Osteocyte (in vitro differentiated cells): Measurements from ENCODE around the gene LIPA. TPM values are rescaled to one million over a fixed set of nuclear protein-coding genes. Genes with fewer than 3 reads are reported as not detected.
"Not testable (repeated sequence)": the region's sequence is repeated elsewhere in the genome, so short reads cannot be mapped to it uniquely, and the experiment has no call there.

ENCODE experiments used
- DNase-seq: peaks from one replicate; pipeline ENCODE4 v3.0.0; 2021; ENCODE audit warnings: mixed read lengths; ENCODE audit not compliant: unreplicated experiment; ENCODE audit errors: extremely low spot score
- H3K27ac Mint-ChIP-seq: one replicate; pipeline ENCODE4 v1.8.0; 2021; ENCODE audit warnings: mild to moderate bottlenecking, mixed read lengths; ENCODE audit not compliant: unreplicated experiment
- H3K27me3 Mint-ChIP-seq: one replicate; pipeline ENCODE4 v1.8.0; 2021; ENCODE audit warnings: mixed read lengths; ENCODE audit not compliant: unreplicated experiment
- H3K36me3 Mint-ChIP-seq: one replicate; pipeline ENCODE4 v1.8.0; 2021; ENCODE audit warnings: mixed read lengths; ENCODE audit not compliant: unreplicated experiment
- H3K4me1 Mint-ChIP-seq: one replicate; pipeline ENCODE4 v1.8.0; 2021; ENCODE audit warnings: mixed read lengths; ENCODE audit not compliant: unreplicated experiment
- H3K4me3 Mint-ChIP-seq: one replicate; pipeline ENCODE4 v1.8.0; 2021; ENCODE audit warnings: mild to moderate bottlenecking, moderate library complexity, mixed read lengths; ENCODE audit not compliant: unreplicated experiment
- H3K9me3 Mint-ChIP-seq: one replicate; pipeline ENCODE4 v1.8.0; 2021; ENCODE audit warnings: mixed read lengths; ENCODE audit not compliant: unreplicated experiment
- total RNA-seq: library from RNA; stranded (reverse); gene quantifications from 2 replicates; pipeline ENCODE4 v1.2.1, GENCODE V29; 2021
- TF ChIP-seq, protein P1 (sequence below): fragments of 200-600 bp; sonication (generic); IDR thresholded peaks from 2 replicates; pipeline ENCODE4 v1.5.0; 2021; ENCODE audit warnings: antibody characterized with exemption, mild to moderate bottlenecking, moderate library complexity

Gene LIPA
- total RNA-seq, 1 donor from 2014 or later, result 36.9 TPM

DNA sequence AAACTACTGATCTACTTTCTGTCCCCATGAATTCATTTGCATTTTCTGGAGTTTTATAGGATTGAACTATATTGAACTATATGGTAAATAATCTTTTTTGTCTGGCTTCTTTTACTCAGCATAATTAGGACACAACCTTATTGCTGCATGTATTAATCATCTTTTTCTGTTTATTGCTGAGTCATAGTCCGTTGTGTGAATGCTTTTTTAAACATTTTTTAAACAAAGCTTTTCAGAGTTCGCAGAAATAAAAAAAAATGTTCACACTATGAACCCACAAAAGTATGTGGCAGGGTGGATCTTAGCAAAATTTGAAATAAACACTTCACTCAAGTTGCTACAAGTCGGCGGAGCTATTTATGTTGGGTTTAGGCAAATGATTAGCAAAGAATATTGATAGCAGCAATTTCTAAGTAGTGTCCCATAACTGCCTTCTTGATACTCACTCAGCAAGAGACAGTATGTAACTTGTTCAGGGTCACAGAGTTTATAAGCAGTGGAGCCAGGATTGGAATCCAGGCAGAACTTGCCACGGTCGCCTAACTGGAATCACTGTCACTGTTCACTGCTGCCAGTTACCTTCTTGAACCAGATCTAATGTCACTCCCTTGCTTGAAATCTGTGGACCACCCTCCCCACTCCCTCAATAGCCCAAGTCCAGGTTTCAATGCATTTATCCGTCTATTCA is 50.1 kb downstream of the LIPA start:
- Mint-ChIP-seq H3K27ac (no peak overlapping the region), H3K9me3 (no peaks in the 10 kb centered on the region), H3K27me3 (peaks cover 29% of the 10 kb centered on the region), H3K4me3 (no peak overlapping the region), H3K4me1 (peaks cover 9% of the 10 kb centered on the region), H3K36me3 (no peaks in the 10 kb centered on the region)
- DNase-seq, result no peak
- TF ChIP-seq, protein P1, sequence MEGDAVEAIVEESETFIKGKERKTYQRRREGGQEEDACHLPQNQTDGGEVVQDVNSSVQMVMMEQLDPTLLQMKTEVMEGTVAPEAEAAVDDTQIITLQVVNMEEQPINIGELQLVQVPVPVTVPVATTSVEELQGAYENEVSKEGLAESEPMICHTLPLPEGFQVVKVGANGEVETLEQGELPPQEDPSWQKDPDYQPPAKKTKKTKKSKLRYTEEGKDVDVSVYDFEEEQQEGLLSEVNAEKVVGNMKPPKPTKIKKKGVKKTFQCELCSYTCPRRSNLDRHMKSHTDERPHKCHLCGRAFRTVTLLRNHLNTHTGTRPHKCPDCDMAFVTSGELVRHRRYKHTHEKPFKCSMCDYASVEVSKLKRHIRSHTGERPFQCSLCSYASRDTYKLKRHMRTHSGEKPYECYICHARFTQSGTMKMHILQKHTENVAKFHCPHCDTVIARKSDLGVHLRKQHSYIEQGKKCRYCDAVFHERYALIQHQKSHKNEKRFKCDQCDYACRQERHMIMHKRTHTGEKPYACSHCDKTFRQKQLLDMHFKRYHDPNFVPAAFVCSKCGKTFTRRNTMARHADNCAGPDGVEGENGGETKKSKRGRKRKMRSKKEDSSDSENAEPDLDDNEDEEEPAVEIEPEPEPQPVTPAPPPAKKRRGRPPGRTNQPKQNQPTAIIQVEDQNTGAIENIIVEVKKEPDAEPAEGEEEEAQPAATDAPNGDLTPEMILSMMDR, result no peak

DNA sequence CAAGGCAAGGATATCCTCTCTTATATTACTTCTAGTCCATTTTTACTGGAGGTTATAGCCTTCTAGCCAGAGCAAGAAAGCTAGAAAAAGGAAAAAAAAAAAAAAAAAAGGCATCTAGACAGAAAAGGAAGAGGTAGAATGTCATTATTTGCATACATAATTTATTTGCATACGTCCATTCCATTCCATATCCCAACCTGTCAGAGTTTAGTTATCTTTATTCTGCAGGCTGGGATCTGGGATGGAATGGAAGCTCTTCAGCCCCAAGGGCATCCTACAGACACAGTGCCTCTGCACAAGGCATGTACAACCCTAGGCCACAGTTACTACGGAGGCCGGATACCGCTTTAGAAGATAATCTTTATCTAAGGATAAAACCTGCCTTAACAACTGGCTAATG is 54.1 kb downstream of the LIPA start:
- Mint-ChIP-seq H3K27ac (no peak overlapping the region), H3K27me3 (peaks cover 48% of the 10 kb centered on the region)

DNA sequence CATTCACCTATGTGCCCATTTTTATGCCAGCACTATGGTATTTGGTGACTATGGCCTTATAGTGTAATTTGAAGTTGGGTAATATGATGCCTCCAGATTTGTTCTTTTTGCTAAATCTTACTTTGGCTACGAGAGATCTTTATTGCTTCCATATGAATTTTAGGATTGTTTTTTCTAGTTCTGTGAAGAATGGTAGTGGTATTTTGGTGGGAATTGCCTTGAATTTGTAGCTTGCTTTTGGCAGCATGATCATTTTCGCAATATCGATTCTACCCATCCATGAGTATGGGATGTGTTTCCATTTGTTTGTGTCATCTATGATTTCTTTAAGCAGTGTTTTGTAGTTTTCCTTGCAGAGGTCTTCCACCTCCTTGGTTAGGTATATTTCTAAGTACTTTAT is 60.3 kb downstream of the LIPA start:
- not testable (repeated sequence) for H3K4me3 Mint-ChIP-seq, H3K36me3 Mint-ChIP-seq, H3K4me1 Mint-ChIP-seq, DNase-seq, H3K27ac Mint-ChIP-seq, H3K9me3 Mint-ChIP-seq
- H3K27me3 Mint-ChIP-seq, result peaks cover 59% of the 10 kb centered on the region

More for the DNA sequence above, 54.1 kb downstream of the LIPA start:
- Mint-ChIP-seq H3K36me3 (no peaks in the 10 kb centered on the region), H3K4me1 (no peaks in the 10 kb centered on the region), H3K4me3 (no peak overlapping the region), H3K9me3 (no peaks in the 10 kb centered on the region)
- TF ChIP-seq, protein P1, result no peak
- DNase-seq, result no peak

DNA sequence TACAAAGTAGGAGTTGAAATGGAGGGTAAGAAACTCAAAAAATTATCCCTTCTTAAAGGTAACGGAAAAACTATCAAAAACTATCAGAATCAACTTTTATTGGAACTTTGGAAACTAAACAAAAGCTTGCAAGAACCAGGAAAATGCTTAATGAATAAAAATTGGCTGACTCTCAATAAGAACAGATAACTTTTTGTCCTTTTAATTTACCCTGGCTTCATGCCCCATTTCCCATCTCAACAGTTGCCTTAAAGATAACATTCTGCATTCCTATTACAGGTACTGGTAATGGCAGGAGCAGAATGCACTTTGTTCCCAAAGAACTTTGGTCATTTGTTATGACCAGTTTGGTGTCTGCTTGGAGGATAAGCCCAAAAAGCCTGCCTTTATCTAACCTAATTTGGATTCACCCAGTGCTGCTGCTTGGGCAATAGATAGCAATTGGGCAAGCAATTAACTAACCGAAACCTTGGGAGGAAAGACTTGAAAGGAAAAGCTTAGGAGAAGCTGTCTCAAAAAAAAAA is 62.3 kb downstream of the LIPA start:
- Mint-ChIP-seq H3K27ac (no peak overlapping the region), H3K27me3 (peaks cover 67% of the 10 kb centered on the region), H3K4me1 (no peaks in the 10 kb centered on the region), H3K4me3 (no peak overlapping the region), H3K36me3 (no peaks in the 10 kb centered on the region), H3K9me3 (peaks cover 5% of the 10 kb centered on the region)
- TF ChIP-seq, protein P1, result no peak
- DNase-seq, result no peak

DNA sequence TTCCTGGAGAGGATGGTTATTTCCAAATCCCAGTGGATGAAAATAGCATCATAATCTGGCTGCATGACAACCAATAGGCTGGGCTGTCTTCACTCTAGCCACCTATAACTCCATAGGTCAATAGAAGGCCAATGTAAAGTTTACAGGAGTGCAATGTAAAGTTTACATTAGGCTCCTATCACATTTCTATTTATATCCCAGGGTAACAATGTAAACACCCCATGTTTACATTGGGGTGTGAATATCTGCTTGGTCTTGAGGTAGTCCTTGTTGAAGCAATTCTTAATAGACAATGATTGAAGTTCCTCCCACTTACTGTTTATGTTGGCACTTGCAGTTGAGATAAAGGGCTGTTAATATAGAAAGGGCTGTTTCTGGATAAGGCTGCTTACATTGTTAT is 65.9 kb downstream of the LIPA start:
- no peak overlapping the region for H3K27ac Mint-ChIP-seq
- no peak for DNase-seq
- no peaks in the 10 kb centered on the region for H3K36me3 Mint-ChIP-seq
- peaks cover 62% of the 10 kb centered on the region for H3K27me3 Mint-ChIP-seq
- peaks cover under 1% of the 10 kb centered on the region for H3K9me3 Mint-ChIP-seq
- H3K4me1 Mint-ChIP-seq, result no peaks in the 10 kb centered on the region
- TF ChIP-seq, protein P1, result no peak
- H3K4me3 Mint-ChIP-seq, result no peak overlapping the region
